ENCODE data around the gene ZNF837. TPM values are rescaled to one million over a fixed set of nuclear protein-coding genes. Genes with fewer than 3 reads are reported as not detected.

Gene ZNF837
- total and polyA plus RNA-seq, 4 donors: 1.7 to 3.2 (median 2.7) TPM

DNA sequence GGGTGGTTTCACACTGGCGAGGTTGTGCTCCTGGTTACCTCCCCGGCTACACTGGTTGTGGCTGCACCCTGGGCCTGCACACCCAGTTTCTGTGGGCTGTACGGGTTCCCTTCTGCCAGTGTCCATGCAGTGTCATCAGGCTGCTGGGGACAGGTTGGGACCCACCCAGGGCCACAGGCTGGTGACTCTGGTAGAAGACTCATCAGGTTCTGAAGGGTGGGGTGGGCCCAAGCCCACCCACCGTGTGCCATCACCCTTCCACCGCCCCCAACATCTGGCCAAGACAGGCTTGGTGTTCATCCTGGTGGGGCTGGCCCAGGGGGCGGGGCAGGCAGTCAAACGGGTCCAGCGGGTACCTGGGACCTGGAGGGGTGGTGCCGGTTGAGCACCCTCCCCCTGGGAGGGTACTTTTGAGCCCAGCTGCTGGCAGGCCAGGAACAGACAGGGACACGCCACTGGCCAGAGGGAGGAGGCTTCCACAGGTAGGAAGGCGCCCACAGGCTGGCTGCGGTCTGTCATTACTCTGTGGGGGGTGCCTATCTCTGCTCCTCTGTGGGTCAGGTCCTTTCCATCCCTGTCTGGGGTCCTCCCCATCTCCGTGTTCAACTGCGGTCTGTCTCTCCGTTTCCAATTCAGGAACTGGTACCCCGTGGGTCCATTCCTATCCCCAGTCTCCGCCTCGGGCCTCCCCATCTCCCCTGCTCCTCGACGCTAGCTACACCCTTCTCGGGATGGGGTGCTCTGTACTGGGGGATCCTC is 14.6 kb upstream of the ZNF837 start, which contains the start of gene RNF225:
Gene RNF225, plus strand, starts transcription at position 437 of the 759 bp plus-strand sequence. CDS start 434 bp downstream, outside the sequence.
- WGBS, 2 donors: 39 to 41% methylated on average over 20 to 21 of the region's 21 CpGs
- H3K4me3 ChIP-seq: peak within 1 kb of the TSS; percentile 12
- peaks cover 0 to 5% (median 0%) of the 10 kb centered on the region in 4 donors for H3K9me3 ChIP-seq (ENCODE audit: control insufficient read depth in 4 of 4, insufficient read depth in 3 of 4, low read length in 3 of 4)
- peaks cover 0 to 21% (median 11%) of the 10 kb centered on the region in 3 donors for H3K27me3 ChIP-seq (ENCODE audit: control insufficient read depth in 3 of 3, insufficient read depth in 3 of 3, low read length in 2 of 3)
- peaks cover 7 to 26% (median 23%) of the 10 kb centered on the region in 4 donors for H3K36me3 ChIP-seq (ENCODE audit: control insufficient read depth in 4 of 4, insufficient read depth in 4 of 4, low read length in 4 of 4)
- ATAC-seq (ENCODE audit: insufficient read depth, low FRiP score) (peak; percentile 36), DNase-seq (no peak)
- peaks cover 0 to 9% (median 5%) of the 10 kb centered on the region in 5 donors for H3K4me1 ChIP-seq (ENCODE audit: control insufficient read depth in 5 of 5, insufficient read depth in 5 of 5, low read length in 5 of 5)
- no peak within 1 kb of the TSS for H3K9ac ChIP-seq (ENCODE audit: insufficient read depth in 1 of 2, low read length in 2 of 2)
- no peak within 1 kb of the TSS for H3K27ac ChIP-seq (ENCODE audit: low read depth in 1 of 2, low read length in 1 of 2)
- no peak for TF ChIP-seq CTCF (IDR thresholded peaks at IDR 0.05; ENCODE audit: control extremely low read depth, extremely low read depth)

DNA sequence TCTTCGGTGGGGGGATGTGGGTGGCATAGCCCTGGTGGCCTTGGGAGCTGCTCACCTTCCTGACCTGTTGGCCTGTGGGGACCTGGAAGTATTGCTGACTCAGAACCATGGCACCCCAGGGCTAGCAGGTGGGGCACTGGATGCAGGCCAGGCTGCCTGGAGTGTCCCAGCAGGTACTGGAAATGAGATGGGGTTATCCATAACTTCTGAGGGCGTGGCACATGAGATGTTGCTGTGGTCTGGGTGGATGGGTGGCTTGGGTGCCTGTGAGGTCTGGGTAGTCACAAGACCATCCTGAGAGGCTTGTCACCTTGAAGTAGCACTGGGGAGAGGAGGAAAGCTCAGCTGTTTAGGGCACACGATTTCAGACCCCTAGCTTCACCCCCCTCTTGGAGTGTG is 14.0 kb upstream of the ZNF837 start:
- ATAC-seq (ENCODE audit: insufficient read depth, low FRiP score) (peak; percentile 28), DNase-seq (no peak)
- WGBS, 2 donors: 72% methylated on average over 3 of the region's 3 CpGs
- TF ChIP-seq CTCF (IDR thresholded peaks at IDR 0.05; ENCODE audit: control extremely low read depth, extremely low read depth): no peak
- peaks cover 0 to 5% (median 3%) of the 10 kb centered on the region in 5 donors for H3K4me1 ChIP-seq (ENCODE audit: control insufficient read depth in 5 of 5, insufficient read depth in 5 of 5, low read length in 5 of 5)
- H3K27ac ChIP-seq (ENCODE audit: low read depth in 1 of 2, low read length in 1 of 2): no peak overlapping the region
- peaks cover 0 to 21% (median 11%) of the 10 kb centered on the region in 3 donors for H3K27me3 ChIP-seq (ENCODE audit: control insufficient read depth in 3 of 3, insufficient read depth in 3 of 3, low read length in 2 of 3)
- H3K9ac ChIP-seq (ENCODE audit: insufficient read depth in 1 of 2, low read length in 2 of 2): no peak overlapping the region
- peaks cover 7 to 26% (median 23%) of the 10 kb centered on the region in 4 donors for H3K36me3 ChIP-seq (ENCODE audit: control insufficient read depth in 4 of 4, insufficient read depth in 4 of 4, low read length in 4 of 4)
- peaks cover 0 to 5% (median 0%) of the 10 kb centered on the region in 4 donors for H3K9me3 ChIP-seq (ENCODE audit: control insufficient read depth in 4 of 4, insufficient read depth in 3 of 4, low read length in 3 of 4)
- H3K4me3 ChIP-seq: peak overlapping the region; percentile 12

DNA sequence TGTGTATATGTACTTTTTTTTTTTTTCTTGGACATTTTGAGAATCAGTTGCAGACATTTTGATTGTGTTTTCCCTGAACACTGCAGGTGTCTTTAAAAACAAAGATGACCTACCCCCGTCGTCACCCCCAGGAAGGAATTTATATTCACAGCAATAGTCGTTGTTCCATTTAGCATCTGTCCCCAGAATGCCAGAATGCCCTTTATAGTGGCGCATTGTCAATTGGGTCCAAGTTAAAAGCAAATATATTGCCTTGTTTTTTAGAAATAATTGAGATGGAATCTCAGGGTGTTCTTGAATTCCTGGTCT is 12.8 kb upstream of the ZNF837 start:
- no peak overlapping the region for H3K9ac ChIP-seq (ENCODE audit: insufficient read depth in 1 of 2, low read length in 2 of 2)
- H3K36me3 ChIP-seq (ENCODE audit: control insufficient read depth in 4 of 4, insufficient read depth in 4 of 4, low read length in 4 of 4): peaks cover 9 to 26% (median 24%) of the 10 kb centered on the region in 4 donors
- H3K9me3 ChIP-seq (ENCODE audit: control insufficient read depth in 4 of 4, insufficient read depth in 3 of 4, low read length in 3 of 4): peaks cover 0 to 5% (median 0%) of the 10 kb centered on the region in 4 donors
- ATAC-seq (ENCODE audit: insufficient read depth, low FRiP score) (no peak), DNase-seq (no peak)
- no peak overlapping the region for H3K4me3 ChIP-seq
- H3K27ac ChIP-seq (ENCODE audit: low read depth in 1 of 2, low read length in 1 of 2): no peak overlapping the region
- 89 to 90% methylated on average over 4 of the region's 4 CpGs for WGBS, 2 donors
- peaks cover 0 to 21% (median 11%) of the 10 kb centered on the region in 3 donors for H3K27me3 ChIP-seq (ENCODE audit: control insufficient read depth in 3 of 3, insufficient read depth in 3 of 3, low read length in 2 of 3)
- no peak for TF ChIP-seq CTCF (IDR thresholded peaks at IDR 0.05; ENCODE audit: control extremely low read depth, extremely low read depth)
- peaks cover 0 to 5% (median 3%) of the 10 kb centered on the region in 5 donors for H3K4me1 ChIP-seq (ENCODE audit: control insufficient read depth in 5 of 5, insufficient read depth in 5 of 5, low read length in 5 of 5)
